ENCODE data around the gene FADS2. TPM values are rescaled to one million over a fixed set of nuclear protein-coding genes. Genes with fewer than 3 reads are reported as not detected.

The FADS2 gene
- total and polyA plus RNA-seq, 10 of the 15 experiments (the other 5 are each of a cell fraction or from before 2014, with no cell fraction given): 3.3 to 313 (median 149) TPM

DNA sequence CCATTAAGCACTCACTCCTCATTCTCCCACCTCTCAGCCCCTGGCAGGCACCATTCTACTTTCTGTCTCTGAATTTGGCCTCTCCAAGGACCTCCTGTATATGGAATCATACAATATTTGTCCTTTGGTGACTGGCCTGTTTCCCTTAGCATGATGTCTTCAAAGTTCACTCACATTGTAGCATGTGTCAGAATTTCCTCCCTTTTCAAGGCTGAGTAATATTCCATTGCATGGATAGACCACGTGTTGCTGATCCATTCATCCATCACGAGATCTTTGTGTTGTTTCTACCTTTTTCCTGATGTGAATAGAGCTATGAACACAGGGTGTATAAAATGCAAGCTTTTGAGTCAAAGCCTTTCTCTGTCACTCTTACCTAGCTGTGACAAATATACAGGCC is 11.6 kb downstream of the FADS2 start:
- DNase-seq (ENCODE audit: low read depth, low spot score) (no peak), ATAC-seq (no peak), FAIRE-seq (no peak)
- no peaks in the 10 kb centered on the region for H3K27me3 ChIP-seq (replicated peaks in 1 of 2; ENCODE audit: control insufficient read depth in 2 of 2, insufficient read depth in 2 of 2, low read length in 1 of 2)
- H3K4me2 ChIP-seq (ENCODE audit: control insufficient read depth, insufficient read depth): no peak overlapping the region
- RAD21 ChIA-PET (ENCODE audit: unreplicated experiment): no interaction called here
- POLR2A ChIA-PET: interaction anchor here (1.5 kb wide), 1 partner anchor 12 kb away, joined by 5 read pairs; the partner anchor contains the start of gene FADS2
- H3K9ac ChIP-seq (ENCODE audit: control insufficient read depth, insufficient read depth, low read length): no peak overlapping the region
- no peak overlapping the region for H3K4me3 ChIP-seq
- WGBS (ENCODE audit: insufficient coverage, insufficient replicate concordance, low lambda C conversion rate, missing lambda C conversion rate): 98% methylated on average over 2 of the region's 2 CpGs
- H3K27ac ChIP-seq (ENCODE audit: control insufficient read depth, insufficient read depth): no peak overlapping the region
- intact Hi-C loops (cut with micrococcal nuclease; ENCODE audit: unreplicated experiment): no loop called here
- TF ChIP-seq CHD1 (IDR thresholded peaks at IDR 0.05; ENCODE audit: low read depth, low read length): no peak
- TF ChIP-seq MYC (IDR thresholded peaks at IDR 0.05; ENCODE audit: insufficient read depth, insufficient read length, insufficient replicate concordance, low read length, severe bottlenecking): no peak
- no peak for TF ChIP-seq ZNF24 (IDR thresholded peaks at IDR 0.05)
- BruUV-seq (replicated peaks): no TSS peak
- no peak overlapping the region for H2AFZ ChIP-seq (ENCODE audit: control insufficient read depth, low read depth, low read length)
- peaks cover 29 to 37% of the 10 kb centered on the region in 2 experiments for H3K36me3 ChIP-seq (ENCODE audit: control insufficient read depth in 2 of 2, insufficient read depth in 2 of 2, low read length in 1 of 2)
- in situ Hi-C loops (cut with MboI): no loop called here
- CTCF ChIA-PET: interaction anchor here (1.1 kb wide), 1 partner anchor 41 kb away, joined by 3 read pairs; no protein-coding TSS in a partner anchor
- no peaks in the 10 kb centered on the region for H4K20me1 ChIP-seq (ENCODE audit: control insufficient read depth, insufficient read depth)
- H3K79me2 ChIP-seq (ENCODE audit: control insufficient read depth, insufficient read depth, low read length): peaks cover 27% of the 10 kb centered on the region
- peaks cover 9% of the 10 kb centered on the region; the same call in 1 of the 2 replicates for H3K4me1 ChIP-seq (ENCODE audit: control insufficient read depth, insufficient read depth, low read length)
- no peaks in the 10 kb centered on the region for H3K9me3 ChIP-seq (replicated peaks; ENCODE audit: control insufficient read depth, insufficient read depth, low read length)
- SMC1A ChIA-PET (ENCODE audit: uncharacterized antibody, unreplicated experiment): interaction anchor here (2.3 kb wide), 1 partner anchor 9 kb away, joined by 7 read pairs; no protein-coding TSS in a partner anchor

DNA sequence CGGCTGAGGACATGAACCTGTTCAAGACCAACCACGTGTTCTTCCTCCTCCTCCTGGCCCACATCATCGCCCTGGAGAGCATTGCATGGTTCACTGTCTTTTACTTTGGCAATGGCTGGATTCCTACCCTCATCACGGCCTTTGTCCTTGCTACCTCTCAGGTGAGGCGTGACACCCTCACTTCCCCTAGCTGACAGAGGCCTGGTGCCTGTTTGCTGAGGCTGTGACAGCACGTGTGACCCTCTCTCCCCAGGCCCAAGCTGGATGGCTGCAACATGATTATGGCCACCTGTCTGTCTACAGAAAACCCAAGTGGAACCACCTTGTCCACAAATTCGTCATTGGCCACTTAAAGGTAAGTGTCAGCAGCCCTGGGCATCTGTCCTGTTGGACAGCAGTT is 12.3 kb downstream of the FADS2 start:
- no peak overlapping the region for H2AFZ ChIP-seq (ENCODE audit: control insufficient read depth, low read depth, low read length)
- H3K4me1 ChIP-seq (ENCODE audit: control insufficient read depth, insufficient read depth, low read length): peaks cover 4% of the 10 kb centered on the region; the same call in 1 of the 2 replicates
- H3K9me3 ChIP-seq (replicated peaks; ENCODE audit: control insufficient read depth, insufficient read depth, low read length): no peaks in the 10 kb centered on the region
- ChIA-PET SMC1A (ENCODE audit: uncharacterized antibody, unreplicated experiment) (interaction anchor here (2.3 kb wide), 1 partner anchor 9 kb away, joined by 7 read pairs; no protein-coding TSS in a partner anchor), POLR2A (interaction anchor here (0.9 to 1.5 kb wide), 2 partner anchors 12 to 127 kb away, joined by 3 to 5 read pairs; partner anchors contain the start of genes FADS2 and FTH1), CTCF (interaction anchor here (1.1 kb wide), 2 partner anchors 42 to 268 kb away, joined by 3 read pairs; no protein-coding TSS in a partner anchor), RAD21 (ENCODE audit: unreplicated experiment) (no interaction called here)
- H3K4me2 ChIP-seq (ENCODE audit: control insufficient read depth, insufficient read depth): no peak overlapping the region
- WGBS (ENCODE audit: insufficient coverage, insufficient replicate concordance, low lambda C conversion rate, missing lambda C conversion rate): 87% methylated on average over 7 of the region's 7 CpGs
- H3K79me2 ChIP-seq (ENCODE audit: control insufficient read depth, insufficient read depth, low read length): peaks cover 22% of the 10 kb centered on the region
- no peaks in the 10 kb centered on the region for H4K20me1 ChIP-seq (ENCODE audit: control insufficient read depth, insufficient read depth)
- H3K4me3 ChIP-seq: no peak overlapping the region
- DNase-seq (ENCODE audit: low read depth, low spot score): no peak
- no peaks in the 10 kb centered on the region for H3K27me3 ChIP-seq (replicated peaks in 1 of 2; ENCODE audit: control insufficient read depth in 2 of 2, insufficient read depth in 2 of 2, low read length in 1 of 2)
- in situ Hi-C loops (cut with MboI): no loop called here
- no peak for FAIRE-seq
- intact Hi-C loops (cut with micrococcal nuclease; ENCODE audit: unreplicated experiment): no loop called here
- H3K9ac ChIP-seq (ENCODE audit: control insufficient read depth, insufficient read depth, low read length): no peak overlapping the region
- H3K36me3 ChIP-seq (ENCODE audit: control insufficient read depth in 2 of 2, insufficient read depth in 2 of 2, low read length in 1 of 2): peaks cover 33 to 37% of the 10 kb centered on the region in 2 experiments
- ATAC-seq: no peak
- no TSS peak for BruUV-seq (replicated peaks)
- no peak overlapping the region for H3K27ac ChIP-seq (ENCODE audit: control insufficient read depth, insufficient read depth)
- no peak for TF ChIP-seq ASH2L (IDR thresholded peaks at IDR 0.05; ENCODE audit: borderline replicate concordance, low read depth)
- TF ChIP-seq HDAC2 (IDR thresholded peaks at IDR 0.05): no peak
- TF ChIP-seq CBX3 (IDR thresholded peaks at IDR 0.05; ENCODE audit: borderline replicate concordance, low read depth): no peak
- TF ChIP-seq RCOR1 (conservative IDR thresholded peaks at IDR 0.05; ENCODE audit: low read depth, low read length): no peak
- TF ChIP-seq ESRRA (IDR thresholded peaks at IDR 0.05; ENCODE audit: low read length): no peak
- no peak for TF ChIP-seq WRNIP1 (IDR thresholded peaks at IDR 0.05; ENCODE audit: borderline replicate concordance, low read depth, low read length)
- no peak for TF ChIP-seq IRF4 (IDR thresholded peaks at IDR 0.05; ENCODE audit: low read depth, low read length)
- TF ChIP-seq SUPT20H (IDR thresholded peaks at IDR 0.05; ENCODE audit: borderline replicate concordance, control insufficient read depth, low read depth, low read length): no peak
- TF ChIP-seq MTA3 (IDR thresholded peaks at IDR 0.05; ENCODE audit: borderline replicate concordance, low read length): no peak
- TF ChIP-seq NFYB (IDR thresholded peaks at IDR 0.05; ENCODE audit: insufficient read depth, low read depth, low read length): no peak
- TF ChIP-seq BHLHE40 (IDR thresholded peaks at IDR 0.05; ENCODE audit: borderline replicate concordance in 1 of 2, low read depth in 2 of 2, low read length in 1 of 2): no peak
- no peak for TF ChIP-seq NFIC (IDR thresholded peaks at IDR 0.05; ENCODE audit: low read depth, low read length)
- no peak for TF ChIP-seq CREM (IDR thresholded peaks at IDR 0.05; ENCODE audit: low read depth)
- TF ChIP-seq RAD51 (IDR thresholded peaks at IDR 0.05): no peak
- no peak for TF ChIP-seq DPF2 (IDR thresholded peaks at IDR 0.05)
- no peak for TF ChIP-seq CHD1 (IDR thresholded peaks at IDR 0.05; ENCODE audit: low read depth, low read length)
- no peak for TF ChIP-seq ETV6 (conservative IDR thresholded peaks at IDR 0.05 in 1 of 2, IDR thresholded peaks at IDR 0.05 in 1 of 2; ENCODE audit: borderline replicate concordance in 1 of 2, low read depth in 1 of 2)

All from GM12878 (cell line).